ENCODE results near the gene ACSF2. TPM values are rescaled to one million over a fixed set of nuclear protein-coding genes. Genes with fewer than 3 reads are reported as not detected.

The ACSF2 gene
- total and polyA plus RNA-seq, 2 of the 13 experiments (the other 11 are each of a cell fraction or from before 2014, with no cell fraction given) = 87.3 to 109 TPM

GRCh38 chr17:50477976-50478375 lies 52.0 kb downstream of the ACSF2 start (continued):
- TF ChIP-seq HNF1B (CRISPR knock-in tag; IDR thresholded peaks at IDR 0.05) (peak; percentile 41; the same call in 1 of the 2 replicates), SNRNP70 (IDR thresholded peaks at IDR 0.05; ENCODE audit: low read depth, low read length) (no peak), NCOR1 (IDR thresholded peaks at IDR 0.05; ENCODE audit: borderline replicate concordance, low read length) (no peak), NFIB (CRISPR knock-in tag; IDR thresholded peaks at IDR 0.05; ENCODE audit: borderline replicate concordance) (0 out of 2 replicates have a peak, but pooled peaks have one; percentile 66), AKNA (CRISPR knock-in tag; IDR thresholded peaks at IDR 0.05; ENCODE audit: borderline replicate concordance) (no peak), STAG1 (CRISPR knock-in tag; IDR thresholded peaks at IDR 0.05) (no peak), ELF4 (CRISPR knock-in tag; IDR thresholded peaks at IDR 0.05; ENCODE audit: borderline replicate concordance) (no peak), SSRP1 (CRISPR knock-in tag; IDR thresholded peaks at IDR 0.05) (peak; percentile 29; the same call in 1 of the 2 replicates), ZNF572 (CRISPR knock-in tag; IDR thresholded peaks at IDR 0.05) (0 out of 2 replicates have a peak, but pooled peaks have one; percentile 62), HNRNPL (IDR thresholded peaks at IDR 0.05; ENCODE audit: low read depth, low read length) (no peak), NCOA1 (CRISPR knock-in tag; IDR thresholded peaks at IDR 0.05) (no peak), ZMYM2 (CRISPR knock-in tag; IDR thresholded peaks at IDR 0.05) (no peak), ZNF513 (CRISPR knock-in tag; conservative IDR thresholded peaks at IDR 0.05) (0 out of 2 replicates have a peak, but pooled peaks have one; percentile 4), ZNF607 (CRISPR knock-in tag; IDR thresholded peaks at IDR 0.05; ENCODE audit: borderline replicate concordance) (peak; percentile 35; the same call in 1 of the 2 replicates)

Data from HepG2 (cell line).